ENCODE measurements around the gene CCDC3.

Gene CCDC3

GRCh38 chr10:12960334-12960898 lies 41.1 kb downstream of the CCDC3 start:
- no peak overlapping the region for H3K4me3 ChIP-seq (ENCODE audit: low read depth, low read length)
- no peak for DNase-seq (ENCODE audit: low read depth)

DNA sequence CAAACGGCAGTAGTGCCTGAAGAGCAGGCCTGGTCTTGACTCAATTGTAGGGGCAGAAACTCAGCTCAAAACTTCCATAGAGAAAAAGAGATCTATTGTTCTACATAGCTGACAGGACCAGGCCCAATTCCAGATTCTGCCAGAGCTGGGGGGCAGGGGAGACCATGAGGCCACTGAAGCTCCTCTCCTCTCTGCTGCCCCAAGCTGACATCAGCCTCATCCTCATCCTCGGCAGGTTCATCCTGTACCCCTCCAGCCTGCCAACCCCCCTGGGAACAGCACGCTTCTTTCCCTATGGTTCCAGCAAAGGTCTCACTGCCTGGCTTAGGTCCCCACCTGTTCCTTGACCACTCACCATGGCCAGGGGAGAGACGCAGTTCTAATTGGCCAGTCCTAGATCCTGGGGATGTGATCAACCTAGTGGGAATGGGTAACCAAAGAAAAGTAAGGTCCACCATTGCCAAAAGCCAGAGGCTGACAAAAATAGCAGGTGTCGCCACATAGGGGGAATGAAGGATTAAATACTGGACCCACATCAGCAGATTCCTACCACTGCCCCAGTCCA lies 42.9 kb downstream of the CCDC3 start:
- no peak for TF ChIP-seq MYC (IDR thresholded peaks at IDR 0.05; ENCODE audit: low read depth, low read length)
- no peak for TF ChIP-seq MAX (IDR thresholded peaks at IDR 0.05; ENCODE audit: low read depth, low read length)
- TF ChIP-seq POLR2A (IDR thresholded peaks at IDR 0.05; ENCODE audit: extremely low read depth, insufficient read length), result no peak
- TF ChIP-seq, protein P1, sequence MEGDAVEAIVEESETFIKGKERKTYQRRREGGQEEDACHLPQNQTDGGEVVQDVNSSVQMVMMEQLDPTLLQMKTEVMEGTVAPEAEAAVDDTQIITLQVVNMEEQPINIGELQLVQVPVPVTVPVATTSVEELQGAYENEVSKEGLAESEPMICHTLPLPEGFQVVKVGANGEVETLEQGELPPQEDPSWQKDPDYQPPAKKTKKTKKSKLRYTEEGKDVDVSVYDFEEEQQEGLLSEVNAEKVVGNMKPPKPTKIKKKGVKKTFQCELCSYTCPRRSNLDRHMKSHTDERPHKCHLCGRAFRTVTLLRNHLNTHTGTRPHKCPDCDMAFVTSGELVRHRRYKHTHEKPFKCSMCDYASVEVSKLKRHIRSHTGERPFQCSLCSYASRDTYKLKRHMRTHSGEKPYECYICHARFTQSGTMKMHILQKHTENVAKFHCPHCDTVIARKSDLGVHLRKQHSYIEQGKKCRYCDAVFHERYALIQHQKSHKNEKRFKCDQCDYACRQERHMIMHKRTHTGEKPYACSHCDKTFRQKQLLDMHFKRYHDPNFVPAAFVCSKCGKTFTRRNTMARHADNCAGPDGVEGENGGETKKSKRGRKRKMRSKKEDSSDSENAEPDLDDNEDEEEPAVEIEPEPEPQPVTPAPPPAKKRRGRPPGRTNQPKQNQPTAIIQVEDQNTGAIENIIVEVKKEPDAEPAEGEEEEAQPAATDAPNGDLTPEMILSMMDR (IDR thresholded peaks at IDR 0.05; ENCODE audit: low read depth, low read length), result no peak
- H3K4me3 ChIP-seq (ENCODE audit: low read depth, low read length), result no peak overlapping the region
- DNase-seq (ENCODE audit: low read depth), result no peak

More at GRCh38 chr10:12960334-12960898, 41.1 kb downstream of the CCDC3 start:
- TF ChIP-seq, protein P1 (IDR thresholded peaks at IDR 0.05; ENCODE audit: low read depth, low read length), result no peak
- TF ChIP-seq MAX (IDR thresholded peaks at IDR 0.05; ENCODE audit: low read depth, low read length), result no peak
- TF ChIP-seq POLR2A (IDR thresholded peaks at IDR 0.05; ENCODE audit: extremely low read depth, insufficient read length), result no peak
- no peak for TF ChIP-seq MYC (IDR thresholded peaks at IDR 0.05; ENCODE audit: low read depth, low read length)

DNA sequence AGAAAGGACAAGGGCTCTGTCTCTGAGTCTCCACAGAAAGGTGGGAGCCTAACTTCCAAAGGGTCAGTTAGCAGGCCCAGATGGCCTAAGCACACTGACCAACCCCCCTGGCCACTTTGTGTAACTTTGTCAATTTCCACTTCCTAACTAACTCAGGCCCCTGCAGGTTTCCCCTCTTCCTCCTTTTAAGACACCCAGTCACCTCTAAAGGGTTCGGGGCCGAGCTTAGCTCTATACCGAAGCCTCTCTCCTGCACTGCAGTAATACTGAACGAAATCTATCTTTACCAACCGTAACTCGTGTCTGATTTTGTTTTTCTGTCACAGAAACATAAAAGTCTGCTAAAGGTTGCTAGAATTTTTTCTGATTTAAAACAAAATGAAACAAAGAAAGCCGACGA lies 44.4 kb downstream of the CCDC3 start:
- TF ChIP-seq, protein P1 (IDR thresholded peaks at IDR 0.05; ENCODE audit: low read depth, low read length), result no peak
- no peak for TF ChIP-seq MAX (IDR thresholded peaks at IDR 0.05; ENCODE audit: low read depth, low read length)
- TF ChIP-seq POLR2A (IDR thresholded peaks at IDR 0.05; ENCODE audit: extremely low read depth, insufficient read length), result no peak
- no peak for TF ChIP-seq MYC (IDR thresholded peaks at IDR 0.05; ENCODE audit: low read depth, low read length)
- DNase-seq (ENCODE audit: low read depth), result no peak
- H3K4me3 ChIP-seq (ENCODE audit: low read depth, low read length), result no peak overlapping the region

DNA sequence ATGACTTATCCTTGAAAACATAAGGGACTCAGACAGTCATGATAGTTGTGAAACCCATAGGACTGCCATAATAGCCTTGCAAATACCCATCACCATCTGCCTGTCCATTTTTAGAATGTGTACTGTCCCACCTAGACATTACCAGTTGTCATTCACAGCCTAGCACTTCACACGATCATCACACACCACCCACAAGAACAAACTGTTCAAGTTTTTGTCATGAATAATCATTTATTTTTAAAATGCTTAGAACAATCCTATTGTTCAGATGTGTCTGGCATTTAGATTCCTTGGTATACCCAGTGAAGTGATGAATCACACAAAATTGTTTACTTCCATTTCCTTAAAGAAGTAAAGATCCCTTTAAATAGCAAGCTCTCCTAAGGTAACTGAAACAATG lies 46.6 kb downstream of the CCDC3 start:
- no peak for DNase-seq (ENCODE audit: low read depth)
- no peak for TF ChIP-seq MAX (IDR thresholded peaks at IDR 0.05; ENCODE audit: low read depth, low read length)

DNA sequence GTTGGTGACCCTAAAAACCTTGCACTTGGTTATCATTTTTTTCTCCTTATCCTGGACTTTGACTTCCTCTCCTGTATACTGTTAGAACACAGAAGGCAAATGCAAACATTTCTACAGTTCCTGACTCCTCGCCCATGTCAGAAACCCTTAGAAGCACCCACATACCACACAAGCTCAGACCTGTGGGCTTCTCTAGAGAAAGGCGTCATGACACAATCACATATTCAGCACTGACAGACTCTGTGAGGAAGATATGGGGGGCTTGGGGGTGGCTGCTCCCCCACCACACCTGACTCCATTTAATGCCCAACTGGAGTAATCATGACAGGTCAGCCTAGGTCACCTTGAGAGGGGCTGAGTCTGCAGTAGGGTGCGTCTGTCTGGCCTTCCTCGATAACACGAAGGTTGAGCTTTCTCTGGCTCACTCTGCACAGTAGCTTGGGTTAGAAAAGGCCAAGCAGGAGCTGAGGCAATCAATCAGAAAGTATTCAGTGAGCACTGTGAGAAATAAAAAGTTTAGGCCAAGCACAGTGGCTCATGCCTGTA lies 50.9 kb downstream of the CCDC3 start:
- no peak for DNase-seq (ENCODE audit: low read depth)

More for the DNA sequence above, 46.6 kb downstream of the CCDC3 start:
- no peak overlapping the region for H3K4me3 ChIP-seq (ENCODE audit: low read depth, low read length)

GRCh38 chr10:12949248-12949647 lies 52.3 kb downstream of the CCDC3 start:
- DNase-seq (ENCODE audit: low read depth), result no peak
- no peak overlapping the region for H3K4me3 ChIP-seq (ENCODE audit: low read depth, low read length)
- TF ChIP-seq MAX (IDR thresholded peaks at IDR 0.05; ENCODE audit: low read depth, low read length), result no peak
- TF ChIP-seq, protein P1 (IDR thresholded peaks at IDR 0.05; ENCODE audit: low read depth, low read length), result peak; percentile 4

More for the DNA sequence above, 50.9 kb downstream of the CCDC3 start:
- TF ChIP-seq MAX (IDR thresholded peaks at IDR 0.05; ENCODE audit: low read depth, low read length), result no peak
- no peak for TF ChIP-seq POLR2A (IDR thresholded peaks at IDR 0.05; ENCODE audit: extremely low read depth, insufficient read length)
- TF ChIP-seq MYC (IDR thresholded peaks at IDR 0.05; ENCODE audit: low read depth, low read length), result no peak
- no peak overlapping the region for H3K4me3 ChIP-seq (ENCODE audit: low read depth, low read length)

Data from NB4 (cell line).